Suppressor macrophage (primary cell): Measurements from ENCODE around the gene ATXN2.
A peak's percentile ranks its signal among the peaks of the same experiment; 100 is the strongest.
"Not testable (repeated sequence)": the region's sequence is repeated elsewhere in the genome, so short reads cannot be mapped to it uniquely, and the experiment has no call there.

Experiments
- DNase-seq, 4 experiments: peaks; one replicate each; pipeline ENCODE4 v3.0.0-alpha.2; 2020 to 2022

The ATXN2 gene

GRCh38 chr12:111494676-111495075 is 104.4 kb downstream of the ATXN2 start:
- peak in 1 of 4 experiments; percentile 3 for DNase-seq

GRCh38 chr12:111492979-111493378 is 106.1 kb downstream of the ATXN2 start:
- DNase-seq: not testable (repeated sequence)

GRCh38 chr12:111488798-111489197 is 110.3 kb downstream of the ATXN2 start:
- no peak for DNase-seq

DNA sequence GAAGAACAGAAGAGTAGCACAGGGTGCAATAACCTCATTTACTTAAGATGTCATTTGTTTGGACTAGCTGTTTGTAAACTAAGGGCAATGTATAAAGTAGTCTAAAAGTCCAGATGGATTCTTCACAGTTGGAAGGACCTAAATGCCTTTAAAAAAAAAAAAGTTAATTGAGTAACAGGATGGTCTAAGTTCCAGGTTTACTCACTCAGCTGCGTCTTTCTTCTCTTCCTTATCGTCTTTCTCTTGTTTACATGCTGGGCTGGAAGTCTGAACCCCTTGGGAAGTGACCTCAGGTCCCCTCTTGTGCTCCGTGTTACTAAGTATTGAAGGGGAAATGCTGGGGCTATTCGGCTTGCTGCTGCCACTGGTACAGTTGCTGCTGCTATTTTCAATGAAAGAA is 110.8 kb downstream of the ATXN2 start:
- DNase-seq: no peak

DNA sequence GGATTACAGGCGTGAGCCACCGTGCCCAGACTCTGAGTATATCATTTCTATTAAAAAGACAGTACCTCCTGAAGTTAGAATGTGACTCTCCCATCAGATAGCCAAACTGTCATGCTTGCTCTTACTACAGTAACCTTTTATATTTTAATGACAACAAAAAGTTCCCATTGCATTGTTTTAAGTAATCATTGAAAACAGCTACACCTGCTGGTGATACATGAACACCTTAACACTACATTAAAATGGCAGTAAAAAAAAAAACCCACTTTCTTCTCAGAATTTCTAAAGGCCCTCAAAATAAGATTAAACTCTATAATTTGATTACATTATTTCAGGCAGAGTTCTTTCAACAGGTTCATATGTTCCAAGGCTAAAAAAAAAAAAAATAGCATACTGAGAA is 116.7 kb downstream of the ATXN2 start:
- DNase-seq: peak in 2 of 4 experiments; percentile 26 to 34

GRCh38 chr12:111471236-111471635 is 127.9 kb downstream of the ATXN2 start:
- DNase-seq: peak; percentile 49 to 68 (median 62)

GRCh38 chr12:111469401-111469800 is 129.7 kb downstream of the ATXN2 start:
- peak in 2 of 4 experiments; percentile 47 to 52 for DNase-seq

- no peak for DNase-seq
Observed at GRCh38 chr12:111467857-111468241, 131.3 kb downstream of the ATXN2 start.

- peak in 3 of 4 experiments; percentile 35 to 45 (median 42) for DNase-seq
Observed at GRCh38 chr12:111467092-111467856, 131.8 kb downstream of the ATXN2 start.

- peak in 2 of 4 experiments; percentile 67 to 73 for DNase-seq
Observed at GRCh38 chr12:111462210-111462769, 136.8 kb downstream of the ATXN2 start.

- DNase-seq: not testable (repeated sequence)
Observed at GRCh38 chr12:111460111-111460510, 139.0 kb downstream of the ATXN2 start.

GRCh38 chr12:111458546-111459172 is 140.5 kb downstream of the ATXN2 start:
- no peak for DNase-seq

GRCh38 chr12:111457577-111457976 is 141.5 kb downstream of the ATXN2 start:
- no peak for DNase-seq

GRCh38 chr12:111457071-111457470 is 142.0 kb downstream of the ATXN2 start:
- no peak for DNase-seq

- DNase-seq: no peak
Observed at GRCh38 chr12:111455448-111456320, 143.4 kb downstream of the ATXN2 start.

GRCh38 chr12:111454716-111455447 is 144.2 kb downstream of the ATXN2 start:
- DNase-seq: no peak

- no peak for DNase-seq
Observed at GRCh38 chr12:111454311-111454710, 144.8 kb downstream of the ATXN2 start.

- DNase-seq: peak in 2 of 4 experiments; percentile 8 to 12
Observed at GRCh38 chr12:111453071-111453989, 145.8 kb downstream of the ATXN2 start.

DNA sequence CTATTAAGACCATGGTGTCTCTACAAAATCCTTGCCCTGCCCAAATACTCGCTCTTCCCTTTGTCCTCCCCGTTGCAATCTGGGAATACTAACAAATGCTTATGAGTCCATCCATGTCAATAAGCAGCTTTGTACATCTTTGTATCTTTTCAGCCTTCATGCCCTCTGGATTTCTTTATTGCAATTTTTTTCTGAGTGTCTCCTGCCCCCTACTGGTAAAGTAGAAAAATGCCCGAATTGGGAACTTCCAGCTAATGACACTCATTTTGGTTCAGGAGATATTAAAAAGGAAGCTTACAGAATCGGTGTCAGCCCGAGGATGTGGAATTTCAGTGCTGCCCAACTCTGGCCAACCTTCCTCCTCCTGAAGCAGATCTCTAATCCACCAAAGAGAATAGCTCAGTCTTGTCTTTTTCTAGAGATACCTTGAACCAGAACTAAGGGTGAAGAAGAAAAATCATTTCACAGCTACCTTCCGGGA is 147.4 kb downstream of the ATXN2 start:
- peak; percentile 57 to 79 (median 70) for DNase-seq

DNA sequence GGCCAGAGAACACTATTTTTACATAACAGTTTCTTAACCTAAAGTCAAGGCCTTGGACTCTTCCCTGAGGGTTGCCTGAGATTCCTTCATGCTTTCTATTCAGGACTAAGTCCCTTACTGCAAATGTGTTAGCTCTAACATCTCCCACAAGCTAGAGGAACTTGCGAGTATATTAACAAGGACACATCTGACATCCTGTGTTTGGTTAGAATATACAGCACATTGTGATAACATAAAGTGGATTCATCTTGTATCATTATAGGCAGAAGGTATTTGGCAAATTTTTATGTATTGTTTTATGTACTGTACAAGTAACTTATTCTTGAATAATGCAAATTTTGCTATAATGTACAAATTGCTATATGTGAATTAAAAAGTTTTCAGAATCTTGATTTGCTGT is 147.9 kb downstream of the ATXN2 start:
- peak in 1 of 4 experiments; percentile 11 for DNase-seq

DNA sequence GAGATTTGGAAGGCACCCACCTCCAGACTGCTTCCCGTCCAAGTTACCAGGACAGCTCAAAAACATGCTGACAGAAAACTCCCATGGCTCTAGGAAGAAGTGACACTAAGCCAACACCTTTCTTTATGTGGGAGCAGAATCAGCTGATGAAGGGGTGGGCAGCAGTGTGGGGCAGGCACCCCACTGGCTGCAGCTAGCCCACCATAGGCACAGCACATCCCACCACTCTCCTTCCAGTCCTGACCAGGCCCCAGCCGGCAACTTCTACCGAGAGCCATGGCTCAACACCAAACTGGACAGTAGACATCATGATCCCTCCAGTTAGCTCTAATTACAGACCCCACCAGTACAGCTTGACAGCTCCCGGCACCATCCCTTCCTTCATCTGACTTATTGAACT is 148.4 kb downstream of the ATXN2 start:
- DNase-seq: no peak
